Measurements from ENCODE around the gene SAMD10.
"Not testable (repeated sequence)": the region's sequence is repeated elsewhere in the genome, so short reads cannot be mapped to it uniquely, and the experiment has no call there.

The SAMD10 gene

DNA sequence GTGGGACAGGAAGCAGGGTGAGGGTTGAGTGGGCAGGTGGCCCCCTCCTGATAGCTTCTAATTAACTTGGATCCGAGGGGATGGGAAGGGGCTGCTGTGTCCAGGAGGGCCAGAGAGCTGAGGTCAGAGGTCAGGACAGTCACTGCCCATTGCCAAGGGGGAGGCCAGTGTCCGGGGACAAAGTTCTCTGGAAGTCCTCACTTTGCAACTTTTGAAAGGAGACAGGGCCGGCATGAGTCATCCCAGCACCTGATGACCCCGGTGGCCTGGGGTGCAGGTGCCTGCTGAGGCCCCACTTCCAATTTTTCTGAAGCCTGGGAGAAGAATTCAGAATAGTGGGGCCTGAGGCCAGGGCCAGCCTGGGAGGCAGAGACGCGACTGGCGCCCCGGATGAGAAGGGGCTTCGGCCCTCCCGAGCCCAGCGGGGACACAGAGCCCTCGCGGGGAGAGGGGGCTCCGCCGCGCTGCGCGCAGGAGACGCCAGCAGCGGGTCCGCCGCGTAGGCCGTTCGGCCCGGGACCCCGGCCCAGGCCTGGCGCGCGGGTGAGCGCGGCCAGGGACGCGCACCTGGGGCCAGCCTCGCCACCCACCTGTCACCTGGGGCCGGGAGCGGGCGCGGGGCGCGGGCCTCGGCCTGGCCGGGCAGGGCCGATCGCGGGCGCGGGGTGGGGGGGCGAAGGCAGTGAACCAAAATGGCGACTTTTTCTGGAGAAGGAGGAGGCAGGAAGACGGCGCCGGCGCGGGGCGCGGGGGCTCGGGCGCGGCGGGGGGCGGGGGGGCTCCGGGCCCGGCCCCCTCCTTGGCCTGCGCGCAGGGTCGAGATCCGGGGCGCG is 10.3 kb downstream of the SAMD10 start:
- FAIRE-seq, result no peak

DNA sequence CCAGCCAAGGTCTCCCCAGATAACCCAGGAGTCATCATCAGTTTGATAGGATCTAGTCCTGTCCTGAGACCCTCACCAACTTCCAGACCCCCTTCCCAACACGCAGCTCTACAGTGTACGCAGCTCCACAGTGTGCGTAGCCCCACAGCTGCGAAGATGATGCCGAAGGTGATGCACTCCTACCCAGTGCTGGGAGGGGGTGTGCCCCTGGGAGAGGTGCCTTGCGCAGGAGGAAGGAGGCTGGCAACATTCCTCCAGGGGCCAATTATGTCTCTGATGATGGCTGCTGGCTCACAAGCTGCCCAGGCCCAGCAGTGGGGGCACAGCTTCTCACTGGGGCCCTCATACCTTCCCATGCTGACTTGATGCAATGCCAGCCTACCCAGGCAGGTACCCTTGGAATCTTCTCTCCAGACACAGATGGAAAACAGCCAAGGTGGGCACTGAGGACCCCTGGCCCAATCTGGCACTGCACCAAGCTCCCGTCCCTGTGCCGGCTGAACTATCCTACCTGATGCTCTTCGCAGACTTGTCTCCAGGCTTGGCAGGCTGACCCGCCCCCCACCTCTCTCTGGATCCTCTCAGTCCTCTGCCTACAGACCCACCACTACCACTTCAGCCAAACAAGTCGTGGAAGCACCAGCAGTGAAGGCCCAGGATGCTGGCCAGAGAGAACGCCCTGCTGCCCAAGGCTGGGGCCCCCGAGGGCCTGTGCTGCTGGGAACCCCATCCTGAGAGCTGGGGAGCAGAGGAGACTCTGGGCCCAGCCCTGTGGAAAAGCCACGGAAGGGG is 11.1 kb downstream of the SAMD10 start:
- FAIRE-seq, result no peak

DNA sequence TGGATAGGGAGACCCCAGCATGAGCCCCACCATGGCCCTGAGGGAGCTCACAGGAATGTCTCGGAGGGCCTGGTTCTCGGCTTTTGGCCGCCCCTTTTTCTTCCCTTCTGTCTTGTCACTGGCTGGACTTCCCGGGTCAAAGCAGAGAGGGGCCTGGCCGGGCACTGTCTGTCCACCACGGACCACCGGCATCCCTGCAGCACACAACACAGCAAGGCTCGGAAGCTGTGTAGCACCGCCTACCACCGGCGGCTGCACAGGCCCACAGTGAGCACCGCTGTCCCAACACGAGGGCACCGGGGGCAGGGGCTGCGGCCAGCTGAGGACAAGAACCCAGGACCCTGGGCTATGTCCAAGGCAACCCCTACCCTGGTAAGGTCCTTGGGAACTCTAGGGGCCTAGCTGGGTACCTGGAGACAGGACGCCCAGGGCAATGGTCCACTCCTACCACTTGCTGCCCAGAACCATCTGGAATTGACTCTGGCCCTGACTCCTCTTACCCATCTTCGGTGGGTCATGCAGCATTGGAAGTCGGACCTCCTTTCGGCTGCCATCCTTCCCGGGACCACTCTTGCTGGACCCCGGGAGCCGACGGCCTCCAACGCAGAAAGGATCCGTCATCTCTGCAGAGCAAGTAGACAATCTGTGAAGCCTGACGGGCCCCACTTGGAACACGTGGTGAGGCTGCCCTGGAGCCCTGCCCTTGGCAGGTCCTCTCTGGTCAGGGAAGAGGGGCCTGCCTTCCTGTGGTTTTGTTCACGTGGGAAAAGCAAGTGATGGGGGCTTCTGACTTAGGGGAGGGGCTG is 11.9 kb downstream of the SAMD10 start:
- no peak for FAIRE-seq

DNA sequence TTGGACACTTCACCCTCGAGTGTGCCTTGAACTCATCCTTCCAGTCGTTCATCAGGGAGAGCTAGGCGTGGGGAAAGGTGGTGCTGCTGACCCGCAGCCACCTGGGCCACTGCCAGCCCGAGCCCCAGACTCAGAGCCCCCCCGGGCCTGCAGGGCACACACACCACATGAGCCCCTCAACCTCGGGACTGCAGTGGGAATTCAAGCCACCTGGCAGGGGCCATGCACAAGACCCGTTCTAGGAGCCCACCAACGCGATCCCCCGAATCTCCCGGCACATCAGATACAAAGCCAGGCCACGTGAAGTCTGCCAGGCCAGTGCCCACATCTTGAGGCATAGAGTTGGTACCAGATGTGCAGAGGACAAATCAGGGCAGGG is 12.5 kb downstream of the SAMD10 start:
- FAIRE-seq, result no peak

DNA sequence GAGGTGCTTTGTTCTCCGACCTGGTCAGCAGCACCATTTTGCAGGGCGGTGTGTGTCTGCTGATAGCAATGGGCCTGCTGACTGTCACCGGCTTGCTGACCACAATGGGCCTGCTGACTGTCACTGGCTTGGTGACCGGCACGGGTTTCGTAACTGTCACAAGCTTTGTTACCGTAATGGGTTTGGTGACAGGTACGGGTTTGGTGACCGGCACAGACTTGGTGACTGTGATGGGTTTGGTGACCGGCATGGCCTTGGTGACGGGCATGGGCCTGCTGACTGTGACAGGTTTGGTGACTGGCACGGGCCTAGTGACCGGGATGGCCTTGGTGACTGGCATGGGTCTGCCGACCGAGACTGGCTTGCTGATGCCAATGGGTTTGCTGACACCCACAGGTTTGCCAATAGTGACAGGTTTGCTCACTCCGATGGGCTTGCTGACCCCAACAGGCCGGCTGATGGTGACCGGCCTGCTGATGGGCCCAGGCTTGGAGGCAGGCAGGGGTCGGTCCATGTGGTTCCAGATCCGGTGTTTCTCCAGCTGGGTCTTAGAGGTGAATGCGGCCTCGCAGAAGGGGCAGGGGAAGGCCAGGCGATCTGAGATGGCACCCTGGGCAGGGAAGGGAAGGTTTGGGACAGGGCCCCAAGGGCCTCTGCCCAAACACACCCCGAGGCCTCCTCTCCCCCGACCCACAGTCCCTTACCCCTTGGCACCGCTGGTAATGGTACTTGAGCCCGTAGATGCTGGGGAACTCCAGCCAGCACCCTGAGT is 13.1 kb downstream of the SAMD10 start:
- FAIRE-seq, result no peak

DNA sequence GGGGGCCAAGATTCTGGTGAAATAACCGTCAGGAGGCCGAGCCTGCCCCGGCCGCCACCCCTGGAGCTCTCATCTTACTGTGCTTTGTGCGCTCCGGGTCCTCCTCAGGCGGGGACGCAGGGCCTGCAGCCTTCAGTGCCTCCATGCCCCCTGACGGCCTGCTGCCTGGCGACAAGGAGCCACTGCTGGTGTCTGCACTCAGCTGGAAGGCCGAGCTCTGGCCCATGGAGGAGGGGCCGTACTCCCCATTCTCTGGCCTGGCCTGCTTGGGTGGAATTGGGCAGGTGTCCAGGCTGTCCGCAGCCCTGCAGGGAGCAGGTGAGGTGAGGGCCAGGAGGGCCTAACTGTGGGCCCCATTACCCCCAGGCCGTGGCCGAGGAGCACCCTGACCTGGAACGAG is 15.0 kb downstream of the SAMD10 start:
- no peak for FAIRE-seq

DNA sequence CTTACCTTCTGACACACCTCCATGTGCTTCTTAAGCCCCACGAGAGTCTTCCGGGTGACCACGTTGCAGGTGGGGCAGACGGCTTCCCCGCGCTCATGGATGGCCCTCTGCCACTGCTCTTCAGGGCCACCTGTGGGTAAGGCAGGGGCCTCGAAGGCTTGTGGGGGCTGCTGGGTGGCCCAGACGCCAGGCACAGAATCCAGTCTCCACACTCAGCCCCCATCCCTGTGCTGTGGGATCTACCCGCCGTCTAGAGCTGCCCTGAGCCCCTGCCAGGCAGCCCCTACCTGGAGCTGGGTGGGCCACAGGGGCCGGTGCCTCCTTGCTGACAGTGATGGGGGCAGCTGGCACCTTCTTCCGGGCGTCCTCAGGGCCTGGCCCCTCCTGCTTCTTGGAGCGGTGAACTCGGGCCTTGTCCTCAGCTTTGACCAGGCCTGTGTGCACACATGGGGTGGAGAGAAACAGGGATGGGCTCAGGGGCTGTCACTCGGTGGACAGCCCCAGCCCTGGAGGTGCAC is 15.6 kb downstream of the SAMD10 start:
- FAIRE-seq, result no peak

DNA sequence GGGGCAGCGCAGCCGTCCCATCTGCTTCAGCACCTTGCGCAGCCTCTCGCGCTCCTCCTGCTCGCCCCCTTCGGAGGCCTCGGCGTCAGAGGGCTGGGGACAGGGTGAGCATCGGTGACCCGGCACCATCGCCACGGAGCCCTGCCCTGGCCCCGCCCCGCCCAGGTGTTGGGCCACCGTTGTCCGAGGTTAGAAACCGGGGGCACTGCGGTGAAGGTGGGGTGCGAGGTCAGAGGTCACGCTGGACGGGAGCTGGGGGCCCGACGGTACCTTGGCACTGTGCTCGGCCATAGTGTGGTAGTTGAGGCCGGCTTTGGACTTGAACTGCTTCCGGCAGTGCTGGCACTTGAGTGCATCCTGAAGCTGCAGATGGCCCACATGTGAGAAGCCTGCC is 16.1 kb downstream of the SAMD10 start:
- no peak for FAIRE-seq

DNA sequence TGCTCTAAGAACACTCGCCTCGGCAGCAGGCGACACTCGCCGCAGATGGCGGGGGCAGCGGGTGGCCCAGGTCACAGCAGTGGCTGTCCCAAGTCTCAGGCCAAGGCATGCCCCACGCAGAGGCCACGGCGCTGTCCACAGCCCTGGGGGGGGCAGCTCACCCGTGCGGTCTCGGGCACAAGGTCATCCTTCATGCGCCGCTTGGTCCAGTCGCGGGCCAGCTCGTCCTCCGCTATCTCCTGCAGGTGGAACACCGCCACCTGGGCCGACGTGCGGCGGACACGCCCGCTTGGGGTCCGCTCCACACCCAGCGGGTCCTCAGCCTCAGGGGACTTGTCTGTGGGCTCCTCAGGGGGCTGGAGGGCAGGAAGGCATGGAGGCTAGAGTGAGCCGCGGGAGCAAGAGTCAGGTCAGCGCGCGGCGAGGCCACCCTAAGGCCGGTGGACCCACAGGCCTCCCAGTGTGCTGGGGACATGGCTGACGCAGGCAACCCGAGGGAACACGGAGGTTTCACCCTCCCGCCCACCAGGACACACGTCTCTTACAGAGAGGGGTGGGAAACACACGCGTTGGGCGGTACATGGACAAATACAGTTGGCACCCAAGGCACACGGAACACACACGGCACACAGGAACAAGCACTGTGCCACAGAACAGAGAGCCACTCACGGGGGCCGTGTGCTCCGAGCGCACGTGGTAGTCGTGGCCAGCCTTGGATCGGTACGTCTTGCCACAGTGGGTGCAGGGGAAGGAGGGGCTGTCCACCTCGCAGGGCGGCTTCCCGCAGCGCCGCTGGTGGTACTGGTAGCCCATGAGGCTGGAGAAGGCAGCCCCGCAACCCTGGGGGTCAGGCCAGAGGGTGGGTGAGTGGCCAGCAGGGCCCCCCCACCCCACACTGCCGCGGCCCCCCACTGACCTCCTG is 16.8 kb downstream of the SAMD10 start:
- no peak for FAIRE-seq

DNA sequence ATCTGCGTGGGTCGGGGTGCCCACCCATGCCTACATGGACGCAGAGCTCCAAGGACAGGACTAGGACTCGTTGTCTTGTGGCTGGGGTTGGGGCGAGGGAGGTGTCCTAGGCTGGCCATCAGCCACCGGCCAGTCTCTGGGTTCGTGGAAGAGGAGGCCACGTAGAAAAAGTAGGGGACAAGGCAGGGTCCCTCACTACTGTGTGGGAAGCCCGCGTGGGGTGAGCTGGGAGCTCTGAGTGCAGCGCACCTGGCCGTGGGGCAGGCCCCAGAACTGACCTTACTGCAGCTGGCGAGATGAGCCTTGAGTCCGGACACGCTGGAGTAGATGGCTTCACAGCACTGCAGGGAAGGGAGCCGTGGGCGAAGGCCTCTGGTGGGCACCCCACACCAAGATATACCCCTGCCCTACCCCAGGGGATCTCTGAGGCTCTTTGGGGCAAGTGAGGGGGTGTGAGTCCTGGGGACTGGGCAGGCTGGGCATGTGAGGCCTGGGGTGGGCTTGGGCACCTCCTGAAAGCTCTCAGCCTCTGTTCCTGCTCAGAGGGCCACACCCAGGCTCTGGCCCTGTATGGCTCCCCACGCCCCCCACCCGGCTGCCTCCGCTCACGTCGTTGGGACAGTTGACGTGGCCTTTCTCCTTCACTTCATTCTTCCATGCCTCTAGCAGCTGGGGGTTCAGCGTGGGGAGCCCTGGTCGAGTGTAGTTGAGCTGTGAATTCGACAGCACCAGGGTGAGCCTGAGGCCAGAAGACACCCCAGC is 17.6 kb downstream of the SAMD10 start:
- no peak for FAIRE-seq

DNA sequence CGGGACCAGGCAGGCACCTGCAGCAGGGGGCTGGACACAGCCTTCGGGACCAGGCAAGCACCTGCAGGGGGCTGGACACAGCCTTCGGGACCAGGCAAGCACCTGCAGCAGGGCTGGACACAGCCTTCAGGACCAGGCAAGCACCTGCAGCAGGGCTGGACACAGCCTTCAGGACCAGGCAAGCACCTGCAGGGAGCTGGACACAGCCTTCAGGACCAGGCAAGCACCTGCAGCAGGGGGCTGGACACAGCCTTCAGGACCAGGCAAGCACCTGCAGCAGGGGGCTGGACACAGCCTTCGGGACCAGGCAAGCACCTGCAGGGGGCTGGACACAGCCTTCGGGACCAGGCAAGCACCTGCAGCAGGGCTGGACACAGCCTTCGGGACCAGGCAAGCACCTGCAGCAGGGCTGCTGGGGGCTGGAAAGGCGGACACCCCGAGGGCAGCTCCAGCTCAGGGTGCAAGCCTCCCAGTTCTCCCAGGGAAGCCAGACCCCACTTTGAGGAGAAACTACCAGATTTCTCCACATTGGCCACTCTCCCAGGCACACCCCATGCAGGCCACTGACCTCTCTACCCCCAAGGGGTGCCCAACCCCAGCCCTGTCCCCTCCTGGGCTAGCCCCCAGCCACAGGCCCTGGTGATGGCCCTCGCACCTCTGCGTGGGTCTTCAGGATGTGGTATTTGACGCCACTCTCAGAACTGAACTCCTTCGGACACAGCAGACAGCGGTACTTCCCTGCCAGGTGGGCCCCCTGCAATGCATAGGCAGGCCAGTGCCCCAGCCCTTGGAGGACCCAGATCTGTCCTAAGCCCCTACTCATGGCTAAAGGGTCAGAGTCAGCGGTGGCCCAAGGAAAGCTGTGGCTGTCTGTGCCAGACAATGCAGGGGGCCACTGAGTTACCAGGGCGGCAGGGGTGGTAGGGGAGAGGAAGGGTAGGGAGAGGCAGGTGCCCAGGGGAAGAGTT is 18.5 kb downstream of the SAMD10 start:
- FAIRE-seq, result not testable (repeated sequence)

DNA sequence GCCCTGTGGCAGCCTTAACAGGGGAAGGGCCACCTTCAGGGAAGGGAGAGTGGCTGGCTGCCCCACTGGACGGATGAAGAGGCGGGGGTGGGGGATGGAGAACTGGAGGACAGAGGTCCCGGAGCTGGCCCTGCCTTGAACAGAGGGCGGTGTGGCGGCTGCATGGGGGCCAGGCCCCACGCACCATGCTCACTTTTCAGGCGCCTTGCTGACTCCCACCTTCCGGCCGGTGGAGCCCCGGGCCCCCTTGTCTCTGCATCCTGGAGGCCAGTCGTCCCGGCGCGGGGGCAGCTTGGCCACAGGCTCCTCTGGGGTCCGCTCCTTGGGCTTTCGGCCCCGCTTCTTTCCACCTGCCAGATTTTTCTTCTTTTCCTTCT is 19.8 kb downstream of the SAMD10 start:
- no peak for FAIRE-seq

DNA sequence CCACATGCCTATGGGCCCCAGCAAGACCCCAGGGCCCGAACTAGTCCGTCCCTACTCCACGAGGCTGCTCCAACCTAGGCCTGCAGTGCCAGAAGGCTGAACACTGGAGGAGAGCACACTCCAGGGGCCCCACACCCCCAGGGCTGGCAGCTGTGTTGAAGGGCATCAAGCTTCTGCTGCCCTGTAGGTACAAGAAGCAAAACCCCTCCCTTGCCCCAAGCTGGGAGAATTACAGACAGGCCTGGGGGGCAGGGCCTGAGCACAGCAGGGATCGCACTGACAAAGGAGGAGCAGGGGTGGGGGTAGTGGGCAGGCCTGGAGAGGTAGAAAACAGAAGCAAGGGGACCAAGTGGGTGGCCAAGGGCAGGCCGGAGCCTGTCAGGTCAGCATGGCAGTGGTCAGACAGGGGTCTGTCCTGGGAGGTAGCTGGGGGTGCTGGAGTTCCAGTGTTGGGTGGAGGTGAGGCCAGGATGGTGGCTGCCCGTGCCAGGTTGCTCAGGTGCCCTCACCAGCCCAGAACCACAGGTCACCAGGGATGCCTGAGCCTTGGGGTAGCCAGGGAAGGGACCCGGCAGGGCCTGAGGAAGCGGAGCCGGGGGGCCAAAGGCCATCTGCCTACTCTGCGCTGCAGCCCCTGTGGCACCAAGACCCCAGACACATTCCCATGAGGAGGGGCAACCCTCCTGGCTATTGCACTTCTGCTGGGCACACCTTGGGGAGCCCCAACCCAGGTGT is 20.3 kb downstream of the SAMD10 start:
- FAIRE-seq, result no peak

DNA sequence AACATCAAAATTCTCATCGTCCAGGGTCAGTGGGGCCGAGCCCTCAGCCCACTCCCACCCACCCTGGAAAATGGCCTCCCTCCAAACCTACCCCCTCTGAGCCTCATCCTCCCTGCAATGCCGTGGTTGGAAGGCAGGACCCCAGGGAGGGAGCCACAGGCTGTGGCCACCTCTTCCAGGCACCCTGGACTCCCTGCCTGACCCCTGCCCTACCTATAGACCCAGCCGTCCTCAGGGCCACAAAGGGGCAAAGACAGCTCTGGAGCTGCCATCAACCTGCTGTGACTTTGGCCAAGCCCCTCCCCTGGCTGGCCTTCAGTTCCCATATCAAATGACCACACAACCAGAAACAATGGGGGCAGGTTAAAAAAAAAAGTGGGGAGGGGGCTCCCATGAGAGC is 21.0 kb downstream of the SAMD10 start:
- no peak for FAIRE-seq

DNA sequence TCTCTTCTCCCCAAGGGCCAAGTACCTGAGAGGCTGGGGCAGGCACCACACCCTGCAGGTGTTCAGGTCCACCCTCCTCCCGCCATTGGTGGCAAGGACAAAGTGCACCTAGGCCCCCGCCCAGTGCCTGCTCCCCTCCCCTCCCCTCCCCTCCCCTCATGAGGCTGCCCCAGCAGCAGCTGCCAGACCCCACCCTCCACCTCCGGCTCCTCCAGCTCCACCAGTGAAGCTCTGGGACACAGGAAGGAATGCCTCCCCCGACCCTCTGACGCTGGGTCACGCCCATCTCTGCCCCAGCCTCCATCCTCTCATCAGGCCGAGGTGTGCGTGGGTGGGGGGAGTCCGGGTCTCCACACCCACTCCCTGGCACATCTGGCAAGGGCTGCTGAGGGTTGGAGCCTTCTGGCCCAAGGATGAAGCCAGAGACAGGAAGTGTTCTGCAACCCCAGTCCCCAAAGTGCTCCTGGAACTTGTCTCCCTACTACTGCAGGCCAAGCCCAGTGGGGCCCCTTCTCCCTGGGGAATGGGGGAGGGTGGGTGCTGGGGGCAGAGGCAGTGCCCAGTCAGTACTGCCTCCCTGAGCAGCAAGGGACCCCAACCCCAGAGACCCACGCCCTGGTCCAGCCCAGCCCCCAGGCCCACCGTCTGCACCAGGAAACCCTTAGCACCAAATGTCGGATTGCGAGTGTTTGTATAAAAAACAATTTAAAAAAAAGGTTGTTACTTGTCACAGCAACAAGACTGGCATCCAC is 21.6 kb downstream of the SAMD10 start:
- no peak for FAIRE-seq

DNA sequence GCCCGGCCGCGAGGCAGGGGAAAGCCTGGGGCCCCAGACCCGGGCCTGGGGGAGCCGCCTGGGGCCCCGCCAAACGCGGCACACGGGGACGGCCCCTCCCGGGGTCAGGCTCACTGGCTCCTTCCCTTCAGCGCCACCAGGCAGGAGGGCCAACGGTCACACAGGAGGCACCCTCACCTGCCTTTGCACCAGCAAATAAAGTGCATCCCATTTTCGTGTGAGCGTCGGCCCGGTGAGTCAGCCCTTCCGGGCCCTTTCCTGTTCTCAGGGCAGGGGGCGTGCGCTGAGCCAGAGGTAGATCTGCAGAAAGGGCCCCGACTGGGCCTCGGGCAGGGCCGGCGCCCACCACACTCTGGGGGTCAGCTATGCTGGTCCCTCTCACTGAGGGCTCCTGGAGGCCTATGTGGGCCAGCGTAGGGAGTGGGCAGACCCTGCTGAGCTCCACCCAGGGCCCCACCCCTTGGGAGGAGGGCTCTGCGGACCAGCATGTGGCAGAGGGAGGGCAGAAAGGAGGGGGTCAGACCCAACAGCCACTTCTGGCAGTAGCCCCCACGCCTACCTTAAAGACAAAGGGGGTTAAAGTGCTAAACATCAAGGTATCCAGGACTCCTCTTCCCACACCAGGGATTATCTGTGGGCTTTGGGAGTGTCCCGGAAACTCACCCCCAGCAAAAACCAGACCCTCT is 22.3 kb downstream of the SAMD10 start:
- no peak for FAIRE-seq

DNA sequence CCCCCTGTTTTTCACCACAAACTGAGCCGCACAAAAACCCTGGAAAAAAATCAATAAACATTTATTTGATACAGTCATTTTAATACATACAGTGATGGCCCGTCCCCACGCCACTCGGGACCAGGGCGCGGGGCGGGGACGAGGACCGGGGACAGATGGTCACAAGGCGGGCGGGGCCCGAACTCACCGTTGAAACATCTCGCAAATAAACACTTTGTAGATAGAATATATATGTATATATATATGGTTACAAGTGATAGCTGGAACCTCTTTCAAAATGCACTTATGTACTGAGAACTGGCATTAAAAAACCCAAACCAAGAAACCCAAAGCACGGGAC is 22.8 kb downstream of the SAMD10 start:
- no peak for FAIRE-seq

Data from endometrium (tissue), 2 donors.